GM19240 (cell line): ENCODE data around the gene PTPRN2.

Experiments
- DNase-seq: peaks from one replicate; pipeline ENCODE4 v3.0.0; 2011; ENCODE audit warnings: low spot score; ENCODE audit not compliant: insufficient read length

PTPRN2 gene

DNA sequence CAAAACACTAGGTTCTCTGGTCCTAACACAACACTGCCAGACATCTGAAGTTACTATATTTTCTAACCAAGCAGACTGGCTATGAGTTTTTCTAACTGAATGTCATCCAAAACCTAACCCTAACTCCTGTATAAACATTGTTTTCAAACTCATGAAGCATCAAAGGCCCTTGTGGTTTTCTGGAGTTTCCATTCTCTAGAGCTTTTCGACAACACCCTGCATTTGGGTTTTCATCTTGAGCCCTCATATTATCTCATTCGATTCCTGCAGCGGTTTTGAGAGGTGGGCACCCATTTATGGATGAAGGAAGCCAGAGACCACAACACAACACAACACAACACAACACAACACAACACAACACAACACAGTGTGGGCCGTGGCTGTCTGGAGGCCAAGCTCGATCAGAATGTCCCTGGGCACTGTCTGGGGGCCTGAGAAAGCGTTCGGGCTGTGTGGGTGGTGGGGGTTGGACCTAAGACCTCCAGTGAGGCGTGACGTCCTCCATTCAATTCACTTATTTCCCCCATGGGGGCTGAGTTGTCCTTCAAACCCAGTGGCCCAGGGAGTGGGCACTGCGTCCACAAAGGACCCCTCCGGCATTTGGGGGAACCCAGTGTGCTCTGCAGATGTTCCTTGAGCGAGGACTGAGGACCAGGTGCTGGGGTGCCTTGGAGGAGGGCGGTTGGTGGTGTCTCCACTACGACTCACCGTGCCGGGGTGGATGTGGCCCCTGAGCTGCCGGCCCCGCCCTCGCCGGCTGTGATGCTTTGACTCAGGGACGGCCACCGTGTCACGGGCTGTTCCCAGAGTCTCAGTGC, 760.4 kb downstream of the PTPRN2 start:
- DNase-seq: no peak

DNA sequence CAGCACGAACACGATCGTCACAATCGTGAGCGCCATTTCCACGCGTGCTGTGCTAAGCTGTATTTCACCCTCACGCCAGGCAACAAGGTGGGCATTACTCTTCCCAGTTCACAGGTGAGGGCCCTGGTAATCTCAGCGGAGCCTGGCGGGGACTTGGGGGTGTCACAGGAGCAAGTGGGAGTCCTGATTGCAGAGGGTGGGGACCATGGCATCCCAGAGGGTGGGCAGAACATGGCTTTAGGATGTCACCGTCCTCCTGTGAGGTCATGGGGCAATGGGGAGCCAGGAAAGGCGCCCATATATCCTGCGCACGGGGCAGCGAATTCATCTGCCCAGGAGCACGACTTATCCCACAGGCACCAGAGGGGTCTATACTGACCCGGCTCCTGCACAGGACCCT, 761.1 kb downstream of the PTPRN2 start:
- DNase-seq: no peak

DNA sequence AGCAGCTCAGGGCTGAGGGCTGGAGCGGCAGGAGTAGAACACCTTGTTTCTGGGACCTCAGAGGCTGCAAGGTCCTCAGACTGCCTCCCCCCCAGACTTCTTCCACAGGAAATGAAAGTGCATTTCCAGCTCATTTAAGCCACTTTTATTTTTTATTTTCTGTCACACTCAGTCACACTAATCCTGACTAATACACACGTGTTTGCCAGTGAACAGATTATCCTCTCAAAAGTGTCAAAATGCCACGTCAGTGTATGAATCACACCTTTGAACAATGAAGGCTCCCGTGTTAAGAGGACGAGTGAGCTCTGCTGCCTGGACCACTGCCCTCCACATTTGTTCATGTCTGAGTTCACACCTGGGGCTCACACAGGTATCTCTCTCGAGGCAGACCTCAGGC, 762.3 kb downstream of the PTPRN2 start:
- DNase-seq: no peak

- DNase-seq: no peak
These were observed 762.9 kb downstream of the PTPRN2 start for GRCh38 chr7:157824819-157825121.

- DNase-seq: no peak
These were observed 763.4 kb downstream of the PTPRN2 start for GRCh38 chr7:157824011-157824818.

DNA sequence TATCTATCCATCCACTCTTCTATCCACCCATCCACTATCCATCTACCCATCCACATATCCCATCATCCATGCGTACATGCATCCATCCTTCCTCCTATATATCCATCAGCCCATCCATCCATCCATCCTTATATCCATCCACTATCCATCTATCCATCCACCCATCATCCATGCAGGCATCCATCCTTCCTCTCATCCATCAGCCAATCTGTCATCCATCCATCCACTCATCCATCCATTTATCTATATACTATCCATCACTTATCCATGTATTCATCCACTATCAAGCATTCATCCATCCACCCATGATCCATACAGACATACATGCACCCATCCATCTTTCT, 765.0 kb downstream of the PTPRN2 start:
- DNase-seq: no peak

DNA sequence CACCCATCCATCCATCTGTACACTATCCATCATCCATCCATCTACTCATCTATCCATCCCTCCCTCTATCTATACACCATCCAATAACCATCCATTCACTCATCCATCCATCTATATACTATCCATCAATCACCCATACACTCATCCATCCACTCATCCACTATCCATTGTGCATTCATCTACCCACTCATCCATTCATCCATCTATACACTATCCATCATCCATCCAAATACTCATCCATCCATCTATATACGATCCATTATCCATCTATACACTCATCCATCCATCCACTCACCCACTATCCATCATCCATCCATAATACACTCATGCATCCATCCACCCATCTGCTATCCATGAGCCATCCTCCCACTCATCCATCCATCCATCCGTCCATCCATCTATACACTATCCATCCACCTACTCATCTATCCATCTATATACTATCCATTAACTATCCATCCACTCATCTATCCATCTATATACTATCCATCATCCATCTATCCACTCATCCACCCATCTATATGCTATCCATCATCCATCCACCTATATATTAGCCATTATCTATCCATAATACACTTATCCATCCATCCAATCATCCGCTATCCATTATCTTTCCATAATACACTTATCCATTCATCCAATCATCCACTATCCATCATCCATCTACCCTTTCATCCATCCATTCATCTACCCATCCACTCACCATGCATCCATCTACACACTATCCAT, 765.5 kb downstream of the PTPRN2 start:
- DNase-seq: no peak

GRCh38 chr7:157820796-157821195, 766.8 kb downstream of the PTPRN2 start:
- DNase-seq: no peak

DNA sequence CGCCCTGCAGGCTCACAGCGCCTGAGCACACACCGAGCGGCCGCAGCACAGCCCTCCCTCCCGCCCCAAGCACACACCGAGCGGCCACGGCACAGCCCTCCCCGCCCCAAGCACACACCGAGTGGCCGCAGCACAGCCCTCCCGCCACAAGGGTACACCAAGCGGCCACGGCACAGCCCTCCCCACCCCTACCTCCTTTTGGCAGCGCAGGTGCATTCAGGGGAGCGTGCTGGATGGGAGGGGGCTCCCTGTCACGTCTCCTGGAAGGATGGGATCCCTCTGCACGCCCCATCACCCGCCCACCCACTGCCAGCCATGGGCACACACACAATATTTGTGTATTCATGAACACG, 768.2 kb downstream of the PTPRN2 start:
- DNase-seq: no peak

DNA sequence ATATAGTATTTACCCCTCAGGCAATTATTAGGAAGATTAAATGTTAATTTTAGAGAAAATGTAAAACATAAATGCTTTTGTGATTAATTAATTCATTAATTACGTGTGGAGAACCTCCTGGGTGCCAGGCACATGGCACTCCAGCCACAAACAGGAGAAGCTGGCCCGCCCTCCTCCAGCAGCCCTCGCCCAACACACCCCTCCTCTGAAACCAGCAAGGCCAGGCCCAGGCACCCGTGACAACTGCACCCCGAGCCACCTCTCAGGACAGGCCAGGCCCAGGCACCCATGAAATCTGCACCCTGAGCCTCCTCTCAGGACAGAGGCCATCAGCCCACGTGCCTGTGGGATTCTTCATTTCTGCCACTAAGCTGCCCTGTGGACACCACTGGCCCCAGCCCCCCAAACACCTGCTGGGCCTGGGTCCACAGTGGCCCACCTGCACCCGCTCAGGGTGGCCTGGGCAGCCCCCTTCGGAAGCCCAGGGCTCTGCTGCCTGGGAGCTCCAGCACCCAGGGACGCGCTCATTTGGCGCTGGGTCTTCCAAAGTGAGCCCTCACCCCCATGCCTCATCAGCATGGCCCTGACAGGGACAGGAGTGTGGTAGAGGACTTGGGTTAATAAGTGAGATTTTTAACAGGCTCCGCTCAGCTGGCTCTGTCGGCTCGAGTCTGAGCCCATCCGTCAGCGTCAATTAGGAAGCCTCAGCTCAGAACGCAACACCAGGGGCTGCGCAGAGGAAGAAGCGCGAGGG, 768.7 kb downstream of the PTPRN2 start:
- DNase-seq: no peak

DNA sequence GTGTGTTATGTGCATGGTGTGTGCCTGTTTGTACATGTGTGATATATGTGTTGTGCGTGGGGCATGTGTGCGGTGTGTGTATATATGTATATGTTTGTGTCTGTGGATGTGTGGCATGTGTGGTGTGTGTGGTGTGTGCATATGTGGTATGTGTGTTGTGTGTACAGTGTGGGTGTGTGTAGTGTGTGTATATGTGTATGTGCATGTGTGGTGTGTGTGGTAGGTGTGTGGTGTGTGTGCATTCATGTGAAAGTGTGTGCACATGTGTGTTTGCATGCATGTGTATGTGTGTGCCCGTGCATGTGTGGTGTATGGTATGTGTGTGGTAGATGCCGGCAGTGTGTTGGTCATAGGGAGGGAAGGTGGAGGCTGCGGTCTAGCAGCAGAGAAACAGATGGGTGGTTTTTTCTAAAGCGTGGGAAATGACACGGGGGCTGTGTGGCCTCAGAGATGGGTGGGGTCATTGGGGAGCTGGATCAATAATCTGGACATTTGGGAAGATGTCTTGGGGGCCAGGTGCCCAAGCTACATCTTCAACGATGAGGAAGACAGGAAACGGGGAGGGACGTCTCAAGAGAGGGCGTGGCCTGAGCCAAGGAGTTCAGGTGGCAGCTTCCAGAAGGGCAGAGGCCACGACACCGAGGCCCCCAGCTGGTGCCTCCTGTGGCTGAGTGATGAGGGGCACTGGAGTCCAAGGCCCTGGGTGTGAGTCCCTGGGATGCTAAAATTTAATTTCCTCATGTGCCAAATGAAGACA, 769.5 kb downstream of the PTPRN2 start:
- no peak for DNase-seq

GRCh38 chr7:157817433-157817832, 770.2 kb downstream of the PTPRN2 start:
- no peak for DNase-seq

DNA sequence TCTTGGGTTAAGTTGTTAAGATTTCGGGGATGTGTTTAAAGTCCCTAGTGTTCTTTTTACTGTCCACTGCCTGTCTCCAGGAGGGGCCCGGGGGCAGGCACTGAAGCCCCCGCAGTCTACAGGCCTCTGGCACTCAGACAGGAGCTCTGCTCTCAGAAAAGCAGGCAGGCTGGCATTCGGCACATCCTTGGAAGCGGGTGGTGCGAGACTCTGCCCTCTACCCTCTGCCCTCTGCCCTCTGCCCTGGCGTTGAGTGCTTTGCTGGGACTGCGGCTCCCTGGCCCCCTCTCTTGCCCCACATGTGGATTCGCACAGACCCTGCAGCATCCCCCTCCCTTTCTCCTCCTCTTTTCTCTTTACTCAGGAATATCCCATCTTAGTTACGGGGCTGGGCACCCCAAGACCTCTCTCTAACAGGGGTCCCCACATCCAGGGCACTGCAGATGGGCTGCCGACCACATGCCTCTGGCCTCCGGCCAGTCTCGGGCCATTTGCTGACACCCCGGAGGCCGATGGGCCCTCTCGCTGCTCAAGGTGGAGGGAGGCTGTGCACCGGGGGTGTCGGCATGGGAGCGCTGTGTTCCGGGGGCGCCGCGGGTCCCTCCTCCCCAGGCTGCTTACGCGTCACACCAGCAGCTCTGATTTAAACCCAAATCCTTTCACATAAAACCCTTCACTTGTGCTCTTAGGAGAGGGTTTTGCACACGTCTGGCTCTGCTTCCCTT, 770.9 kb downstream of the PTPRN2 start:
- DNase-seq: no peak

GRCh38 chr7:157816086-157816485, 771.5 kb downstream of the PTPRN2 start:
- no peak for DNase-seq

GRCh38 chr7:157815706-157816022, 772.0 kb downstream of the PTPRN2 start:
- DNase-seq: no peak

DNA sequence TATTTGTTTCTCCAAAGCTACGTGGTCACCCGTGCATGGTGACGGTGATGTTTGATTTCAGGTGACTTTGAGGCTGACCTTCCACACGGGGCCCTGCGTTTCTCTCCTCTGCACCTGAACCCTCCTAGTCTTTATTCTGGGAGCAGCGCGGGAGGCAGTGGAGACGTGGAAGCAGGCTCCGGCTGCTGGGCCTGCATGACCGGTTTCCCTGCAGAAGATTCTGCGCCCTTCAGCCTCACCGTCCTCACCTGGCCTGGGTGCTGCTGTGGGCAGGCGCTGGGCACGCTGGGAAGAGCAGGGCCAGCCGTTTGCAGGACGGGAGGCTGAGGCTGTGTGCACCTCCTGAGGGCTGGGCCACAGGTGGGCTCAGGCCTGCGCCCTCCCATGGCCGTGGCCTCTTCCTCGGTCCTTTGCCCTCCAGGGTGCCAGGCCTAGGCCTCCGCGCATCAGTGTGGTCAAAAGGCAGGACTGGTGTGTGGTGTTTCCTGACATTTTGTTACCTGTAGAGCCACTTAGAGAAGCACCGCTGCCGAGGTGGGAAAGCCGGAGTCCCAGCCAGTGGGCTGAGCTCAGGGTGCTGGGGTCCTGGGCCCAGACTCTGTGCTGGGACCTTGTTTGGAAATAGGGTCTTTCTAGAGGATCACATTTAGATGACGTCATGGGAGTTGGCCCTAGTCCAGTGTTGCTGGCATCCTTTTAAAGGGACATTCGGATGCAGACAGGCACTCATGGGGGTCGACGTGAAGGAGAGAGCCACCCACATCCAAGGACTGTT, 772.5 kb downstream of the PTPRN2 start:
- DNase-seq: no peak

DNA sequence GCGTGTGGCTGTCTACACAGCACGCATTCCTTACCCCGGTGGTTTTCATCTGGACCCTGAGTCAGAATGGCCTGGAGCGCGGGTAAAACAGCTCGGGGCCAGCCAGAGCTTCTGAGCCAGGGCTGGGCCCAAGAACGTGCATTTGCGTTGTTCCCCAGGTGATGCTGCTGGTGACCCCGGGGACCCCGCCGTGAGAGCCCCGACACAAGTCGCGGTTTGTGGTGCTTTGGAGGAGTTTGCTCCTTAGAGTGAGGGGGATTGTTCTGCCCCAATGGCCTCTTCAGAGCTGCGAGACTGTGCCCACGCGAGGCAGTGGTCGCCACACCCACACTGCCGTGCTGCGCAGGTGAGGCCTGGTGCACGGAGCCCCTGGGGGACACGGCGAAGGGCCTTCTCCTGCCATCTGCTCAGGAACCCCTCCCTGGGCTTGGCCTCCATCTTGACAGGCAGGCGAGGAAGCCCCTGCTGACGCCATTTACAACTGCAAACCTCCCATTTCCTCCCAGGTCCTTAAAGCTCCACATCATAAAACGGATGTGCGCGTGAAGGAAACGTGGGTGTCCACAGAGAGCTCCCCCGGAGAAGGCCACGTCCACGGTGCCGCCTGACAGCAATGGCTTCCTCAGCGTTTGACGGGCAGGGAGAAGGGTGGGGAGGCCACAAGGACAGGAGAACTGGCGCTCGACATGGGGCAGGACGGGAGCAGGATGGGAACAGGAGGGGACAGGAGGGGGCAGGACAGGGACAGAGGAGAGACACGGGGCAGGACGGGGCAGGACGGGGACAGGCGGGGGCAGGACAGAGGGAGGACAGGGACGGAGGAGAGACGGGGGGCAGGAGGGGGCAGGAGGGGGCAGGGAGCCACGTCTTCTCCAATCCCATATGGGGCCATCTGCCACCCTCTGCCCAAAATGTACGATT, 773.6 kb downstream of the PTPRN2 start:
- no peak for DNase-seq

GRCh38 chr7:157813053-157813452, 774.6 kb downstream of the PTPRN2 start:
- no peak for DNase-seq

DNA sequence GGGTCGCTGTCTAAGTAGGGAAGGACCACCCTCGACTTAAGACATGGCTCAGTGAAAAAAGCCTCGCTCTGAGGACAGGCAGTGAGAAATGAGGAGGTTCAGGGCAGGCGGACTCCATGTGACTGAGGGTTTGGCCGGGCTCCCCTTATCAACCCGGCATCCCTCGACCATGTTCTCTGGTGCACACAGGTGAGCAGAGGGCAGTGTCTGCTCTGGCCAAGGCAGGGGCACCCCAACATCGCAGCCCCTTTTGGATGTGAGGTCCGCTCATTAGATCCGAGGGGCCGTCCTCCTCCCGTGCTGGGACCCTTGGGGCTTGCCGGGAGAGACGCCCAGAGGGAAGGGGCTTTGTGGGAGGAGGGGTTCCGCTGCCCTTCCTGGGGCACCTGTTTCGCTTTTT, 775.7 kb downstream of the PTPRN2 start:
- DNase-seq: no peak
